ENCODE data around the gene SCN7A.

DNA sequence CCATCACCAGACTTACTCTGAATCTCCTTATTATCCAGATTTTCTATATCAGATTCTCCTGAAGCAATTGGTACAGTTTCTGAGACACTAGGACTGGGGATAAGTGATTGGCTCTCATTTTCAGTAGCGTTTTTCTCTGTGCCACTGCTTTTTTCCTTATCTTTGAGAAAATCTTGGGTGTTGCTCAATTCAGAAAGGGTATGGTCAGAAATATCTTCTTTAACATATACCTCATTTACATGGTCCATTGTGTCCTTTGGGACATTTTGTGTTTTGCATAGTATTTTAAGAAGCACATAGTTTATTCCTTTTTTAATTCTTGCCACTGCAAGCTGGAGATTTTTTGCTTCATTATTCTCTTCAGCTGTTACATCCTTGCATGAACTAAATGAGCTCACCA, 61.7 kb downstream of the SCN7A start:
- no peak for TF ChIP-seq POLR2A (IDR thresholded peaks at IDR 0.05; ENCODE audit: low read depth)
- TF ChIP-seq, protein P1, sequence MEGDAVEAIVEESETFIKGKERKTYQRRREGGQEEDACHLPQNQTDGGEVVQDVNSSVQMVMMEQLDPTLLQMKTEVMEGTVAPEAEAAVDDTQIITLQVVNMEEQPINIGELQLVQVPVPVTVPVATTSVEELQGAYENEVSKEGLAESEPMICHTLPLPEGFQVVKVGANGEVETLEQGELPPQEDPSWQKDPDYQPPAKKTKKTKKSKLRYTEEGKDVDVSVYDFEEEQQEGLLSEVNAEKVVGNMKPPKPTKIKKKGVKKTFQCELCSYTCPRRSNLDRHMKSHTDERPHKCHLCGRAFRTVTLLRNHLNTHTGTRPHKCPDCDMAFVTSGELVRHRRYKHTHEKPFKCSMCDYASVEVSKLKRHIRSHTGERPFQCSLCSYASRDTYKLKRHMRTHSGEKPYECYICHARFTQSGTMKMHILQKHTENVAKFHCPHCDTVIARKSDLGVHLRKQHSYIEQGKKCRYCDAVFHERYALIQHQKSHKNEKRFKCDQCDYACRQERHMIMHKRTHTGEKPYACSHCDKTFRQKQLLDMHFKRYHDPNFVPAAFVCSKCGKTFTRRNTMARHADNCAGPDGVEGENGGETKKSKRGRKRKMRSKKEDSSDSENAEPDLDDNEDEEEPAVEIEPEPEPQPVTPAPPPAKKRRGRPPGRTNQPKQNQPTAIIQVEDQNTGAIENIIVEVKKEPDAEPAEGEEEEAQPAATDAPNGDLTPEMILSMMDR (IDR thresholded peaks at IDR 0.05): no peak
